ENCODE measurements around the gene CD82.

The CD82 gene

DNA sequence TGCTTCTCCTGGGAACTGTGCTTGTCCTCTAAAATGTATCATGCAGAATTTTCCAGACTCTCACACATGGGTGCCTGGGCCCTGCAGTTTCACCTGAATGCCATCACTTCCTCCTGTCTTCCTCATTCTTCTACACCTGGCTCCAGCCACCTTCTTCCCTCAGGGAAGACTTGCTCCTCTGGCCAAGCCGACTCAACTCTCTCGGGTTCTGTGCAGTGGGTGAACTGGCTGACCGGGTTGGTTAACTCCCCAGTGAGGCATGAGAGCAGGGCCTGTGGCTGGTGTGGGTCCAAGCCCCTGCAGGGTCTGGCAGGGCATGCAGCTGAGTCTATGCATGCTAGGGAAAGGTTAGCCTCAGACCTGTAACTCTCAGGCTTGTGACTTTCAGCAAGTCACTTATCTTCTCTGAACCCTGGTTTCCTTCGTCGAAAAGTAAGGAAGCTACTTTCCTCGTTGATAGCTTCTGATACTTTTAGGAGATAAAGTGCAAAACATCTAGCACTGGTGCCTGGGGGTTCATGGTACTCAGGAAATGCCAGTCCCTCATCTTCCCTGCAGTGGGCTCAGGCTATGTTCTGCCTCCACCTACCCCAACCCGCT is 11.9 kb downstream of the CD82 start:
- DNase-seq (ENCODE audit: low read depth), result no peak

DNA sequence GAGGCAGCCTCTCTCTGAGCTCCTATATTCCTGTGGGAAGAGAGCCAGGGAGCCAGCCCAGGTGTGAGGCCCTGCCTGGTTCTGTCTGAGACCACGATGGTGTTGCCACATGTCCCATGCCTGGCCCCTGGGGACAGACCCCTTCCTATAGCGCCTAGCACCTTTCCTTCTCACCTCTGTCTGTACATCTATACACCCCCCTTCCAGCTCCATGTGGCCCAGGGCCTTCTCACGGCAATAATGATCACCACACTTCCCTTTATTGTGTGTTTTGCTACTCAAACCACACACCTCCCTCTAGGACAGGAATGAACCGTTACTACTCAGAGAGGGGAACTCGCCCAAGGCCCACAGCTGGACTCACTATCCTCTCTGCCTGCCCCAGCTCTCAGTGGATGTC is 12.8 kb downstream of the CD82 start:
- DNase-seq (ENCODE audit: low read depth), result no peak

DNA sequence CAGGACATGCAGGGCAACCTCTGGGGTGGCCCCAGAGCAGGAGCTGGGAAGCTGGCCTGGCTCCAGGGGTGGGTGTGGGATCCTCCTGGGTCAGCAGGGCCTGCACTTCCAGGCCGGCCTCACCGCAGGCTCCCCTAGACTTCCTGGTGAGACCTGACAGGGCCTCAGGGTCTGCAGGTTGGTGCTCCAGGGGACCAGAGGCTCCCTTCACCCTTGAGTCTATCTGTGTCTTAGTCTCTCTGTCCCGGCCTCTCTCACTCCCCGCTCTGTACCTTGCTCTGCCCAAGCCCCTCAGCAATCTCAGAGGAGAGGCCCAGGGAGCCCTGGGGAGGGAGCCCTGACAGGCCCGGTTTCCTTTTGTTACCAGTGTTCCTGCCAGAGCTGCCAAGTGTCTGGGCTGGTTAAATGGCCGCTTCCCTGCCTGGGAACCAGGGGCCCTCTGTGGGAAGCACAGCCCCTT is 13.9 kb downstream of the CD82 start:
- DNase-seq (ENCODE audit: low read depth), result no peak

DNA sequence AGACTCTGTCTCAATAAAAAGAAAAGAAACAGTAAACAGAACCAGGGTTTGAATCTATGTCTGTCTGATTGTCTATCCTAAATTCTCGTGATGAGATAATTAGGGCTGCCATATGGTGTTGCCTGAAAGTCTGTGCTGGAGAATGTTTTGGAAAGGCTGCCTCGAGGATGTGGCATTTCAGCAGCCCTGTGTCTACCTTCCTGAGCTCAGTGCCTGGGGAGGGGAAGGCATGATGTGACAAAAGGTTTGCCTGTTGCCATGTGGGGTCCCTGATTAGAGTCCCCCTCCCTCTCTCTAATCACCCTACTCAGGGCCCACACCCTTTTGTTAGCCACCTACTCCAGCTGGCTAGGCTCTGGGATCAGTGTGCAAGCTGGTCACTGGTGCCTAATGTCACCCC is 15.2 kb downstream of the CD82 start:
- no peak for DNase-seq (ENCODE audit: low read depth)

DNA sequence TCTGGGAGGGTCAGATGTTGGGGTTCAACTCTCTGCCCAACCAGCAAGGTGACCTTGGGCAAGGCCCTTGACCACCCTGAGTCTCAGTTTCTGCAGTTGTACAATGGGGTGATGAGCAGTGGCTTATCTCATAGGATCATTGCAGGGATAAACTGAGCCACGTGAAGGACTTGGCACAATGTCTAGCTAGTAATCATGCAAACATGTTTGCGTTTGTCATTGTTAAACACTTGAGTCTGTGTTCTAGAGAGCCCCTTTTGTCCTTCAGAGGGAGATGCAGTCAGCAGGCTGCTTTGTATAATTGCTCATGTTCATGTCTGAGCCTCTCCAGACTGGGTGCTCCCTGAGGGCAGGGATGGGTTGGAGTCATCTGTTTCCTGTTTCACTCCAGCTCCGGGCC is 15.8 kb downstream of the CD82 start:
- no peak for DNase-seq (ENCODE audit: low read depth)

DNA sequence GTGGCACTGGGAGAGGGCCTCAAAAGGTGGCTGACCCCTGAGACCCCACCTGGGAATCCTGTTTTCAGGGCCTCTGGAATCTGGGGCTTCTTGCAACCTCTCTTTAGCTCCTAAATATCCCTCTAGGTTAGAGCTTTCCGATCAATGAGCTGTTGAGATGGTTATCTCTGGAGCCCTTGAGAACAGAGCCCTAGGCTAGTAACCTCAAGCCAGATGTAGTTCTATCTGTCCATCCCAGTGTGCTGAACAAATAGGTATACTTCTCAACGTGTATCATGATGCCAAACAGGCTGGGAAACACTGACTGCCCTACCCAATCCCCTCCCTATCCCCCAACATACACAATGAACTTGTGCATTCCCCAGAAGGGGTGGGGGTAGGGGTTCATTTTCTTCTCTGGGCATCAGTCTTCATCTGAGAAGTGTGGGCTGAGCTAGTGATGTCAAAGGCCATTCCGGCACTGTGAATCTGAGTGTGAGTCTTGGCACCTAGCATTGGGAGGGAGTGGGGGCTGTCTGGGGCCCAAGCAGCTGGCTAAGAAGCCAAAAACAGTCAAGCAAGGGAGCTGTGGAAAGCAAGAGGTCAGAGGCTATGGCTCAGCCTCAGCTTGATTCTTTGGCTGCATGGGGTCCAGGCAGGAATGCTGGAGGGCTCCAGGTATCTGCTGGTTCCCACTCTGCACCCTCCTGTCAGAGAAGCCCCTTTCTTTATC is 17.3 kb downstream of the CD82 start:
- DNase-seq (ENCODE audit: low read depth), result no peak

DNA sequence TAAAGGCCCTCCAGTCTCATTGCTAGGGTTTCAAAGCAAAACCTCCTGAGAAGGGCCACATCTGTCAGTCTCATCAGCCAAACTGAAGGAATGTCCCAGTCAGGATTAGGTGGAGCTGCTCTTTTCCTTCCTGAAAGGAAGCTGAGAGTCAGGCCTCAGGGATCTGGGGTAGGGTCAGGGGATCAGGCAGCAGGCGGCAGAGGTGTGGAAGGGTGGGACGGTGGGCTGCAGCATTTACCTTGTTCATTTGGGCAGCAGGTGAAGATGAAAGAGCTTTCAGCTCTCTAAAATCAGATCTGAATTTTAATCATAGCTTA is 17.8 kb downstream of the CD82 start:
- no peak for DNase-seq (ENCODE audit: low read depth)

DNA sequence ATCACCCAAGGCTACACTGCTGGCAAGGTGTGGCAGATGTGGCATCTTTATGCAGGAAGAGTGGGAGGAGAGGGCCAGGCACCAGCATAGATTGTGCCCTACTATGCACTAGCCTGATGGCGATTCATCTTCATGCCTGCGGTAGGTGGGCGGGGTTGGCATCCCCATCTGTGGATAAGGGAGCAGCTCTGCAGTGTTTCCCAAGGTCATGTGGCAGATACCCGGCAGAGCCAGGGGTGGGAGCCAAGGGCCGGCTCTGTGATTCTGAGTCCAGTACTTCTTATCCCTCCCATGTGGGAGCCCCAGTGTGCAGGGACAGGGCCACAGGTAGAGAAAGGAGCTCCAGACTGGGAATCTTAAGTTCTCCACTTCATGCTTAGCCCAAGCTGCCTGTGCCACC is 20.0 kb downstream of the CD82 start:
- no peak for DNase-seq (ENCODE audit: low read depth)

DNA sequence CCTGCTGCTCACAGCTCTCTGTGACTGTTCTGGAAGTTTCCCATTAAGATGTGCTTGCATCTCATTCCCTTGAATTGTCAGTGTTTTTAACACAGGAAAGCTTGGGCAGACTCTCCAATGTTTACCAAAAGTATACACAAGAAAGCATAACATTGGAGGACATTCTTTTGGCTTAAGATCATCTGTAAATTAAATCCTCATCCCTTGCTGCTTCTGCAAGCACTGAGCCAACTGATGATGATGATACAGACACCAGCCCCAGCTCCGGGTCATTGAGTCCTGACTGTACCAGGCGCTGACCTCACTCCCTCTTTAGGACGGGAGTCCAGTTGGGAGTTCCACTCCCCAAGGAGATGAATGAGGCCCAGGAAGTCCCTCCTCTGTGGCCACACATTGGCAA is 23.8 kb downstream of the CD82 start:
- peak; percentile 50 for DNase-seq (ENCODE audit: low read depth)

DNA sequence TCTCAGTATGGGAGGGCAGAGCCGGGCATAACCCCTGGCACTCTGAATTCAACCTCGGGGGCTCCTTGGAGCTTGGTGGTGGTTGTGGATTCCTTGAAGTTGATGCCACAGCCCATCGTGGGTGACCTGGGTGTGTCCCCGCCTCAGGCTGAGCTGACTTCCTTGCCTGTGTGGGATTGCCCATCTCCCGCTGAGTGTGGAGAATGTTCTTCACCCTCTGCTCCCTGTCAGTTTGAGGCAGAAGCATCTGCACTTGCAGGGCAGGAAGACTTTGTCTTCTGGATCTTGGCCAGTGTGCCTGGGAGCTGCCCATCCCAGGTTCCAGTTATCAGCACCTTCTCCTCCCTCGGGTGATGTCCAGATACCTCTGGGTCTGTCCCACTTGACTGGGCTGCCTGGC is 25.3 kb downstream of the CD82 start:
- DNase-seq (ENCODE audit: low read depth), result no peak

DNA sequence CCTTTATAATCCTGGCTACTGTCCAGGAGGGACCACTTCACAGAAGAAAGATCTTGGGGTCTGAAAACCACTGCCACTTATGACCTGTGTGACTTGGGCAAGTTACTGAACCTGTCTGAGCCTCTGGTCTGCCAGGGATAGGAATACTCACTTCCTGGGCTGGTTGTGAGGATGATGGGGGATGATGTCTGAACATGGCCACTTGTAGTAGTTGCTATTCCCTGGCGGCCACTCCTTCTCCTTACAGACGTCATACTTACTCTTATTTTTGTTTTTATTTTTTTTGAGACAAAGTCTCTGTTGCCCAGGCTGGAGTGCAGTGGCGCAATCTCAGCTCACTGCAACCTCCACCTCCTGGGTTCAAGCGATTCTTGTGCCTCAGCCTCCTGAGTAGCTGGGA is 26.1 kb downstream of the CD82 start:
- no peak for DNase-seq (ENCODE audit: low read depth)

DNA sequence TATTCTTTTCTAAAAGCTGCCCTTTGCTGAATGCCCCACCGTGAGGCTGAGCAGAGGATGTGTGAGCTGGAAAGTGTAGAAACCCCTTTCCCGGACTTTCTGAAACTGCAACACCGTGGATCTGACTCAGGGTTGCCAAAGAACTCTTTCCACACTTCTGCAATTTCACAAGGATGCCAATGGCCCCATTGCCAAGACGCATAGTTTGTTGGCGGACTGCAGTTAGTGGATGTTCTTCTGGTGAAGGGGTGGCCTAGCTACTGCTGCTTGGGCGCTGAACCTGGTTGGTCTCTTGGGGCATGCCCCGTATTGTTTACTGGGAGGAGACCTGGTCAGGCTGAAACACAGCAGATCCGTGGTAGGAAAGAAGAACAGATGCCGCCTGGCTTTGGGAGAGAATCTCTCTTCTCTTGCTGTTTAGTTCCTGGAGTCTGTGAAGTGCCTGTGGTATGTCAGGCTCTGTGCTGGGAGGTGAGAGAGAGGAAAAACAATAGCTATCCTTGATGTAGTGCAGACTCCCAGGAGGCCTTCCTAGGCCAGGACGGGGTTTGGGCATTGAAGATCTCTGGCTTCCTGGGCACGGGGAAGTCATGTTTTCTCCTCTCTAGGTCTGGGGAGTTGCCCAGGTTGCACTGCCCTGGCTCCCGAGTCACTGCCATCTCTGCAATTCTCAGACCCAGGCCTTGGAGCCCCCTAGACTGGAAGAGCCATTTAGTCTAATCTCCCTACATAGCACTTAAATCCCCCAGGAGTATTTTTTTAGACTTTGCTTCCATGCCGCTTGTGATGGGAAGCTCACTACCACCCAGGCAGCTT is 26.9 kb downstream of the CD82 start:
- peak; percentile 54 for DNase-seq (ENCODE audit: low read depth)

DNA sequence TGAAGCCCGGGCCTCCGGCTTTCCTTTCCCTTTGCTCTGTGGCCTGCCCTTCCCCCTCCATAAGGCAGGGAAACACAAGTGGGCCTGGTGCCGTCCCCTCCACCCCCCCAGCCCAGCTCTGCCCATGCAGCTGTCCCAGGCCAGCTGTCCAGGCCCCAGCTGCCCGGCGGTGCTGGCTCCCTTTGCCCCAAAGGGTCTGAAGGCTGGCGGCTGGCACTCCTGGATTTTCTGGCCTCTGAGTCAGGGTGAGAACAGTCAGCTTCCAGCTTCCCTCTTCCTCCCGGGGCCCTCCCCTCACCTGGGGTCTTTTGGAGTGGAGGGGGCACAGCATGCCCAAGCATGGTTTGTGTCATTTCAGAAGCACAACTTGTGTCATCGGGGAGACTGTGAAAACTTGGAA is 27.8 kb downstream of the CD82 start:
- DNase-seq (ENCODE audit: low read depth), result no peak

DNA sequence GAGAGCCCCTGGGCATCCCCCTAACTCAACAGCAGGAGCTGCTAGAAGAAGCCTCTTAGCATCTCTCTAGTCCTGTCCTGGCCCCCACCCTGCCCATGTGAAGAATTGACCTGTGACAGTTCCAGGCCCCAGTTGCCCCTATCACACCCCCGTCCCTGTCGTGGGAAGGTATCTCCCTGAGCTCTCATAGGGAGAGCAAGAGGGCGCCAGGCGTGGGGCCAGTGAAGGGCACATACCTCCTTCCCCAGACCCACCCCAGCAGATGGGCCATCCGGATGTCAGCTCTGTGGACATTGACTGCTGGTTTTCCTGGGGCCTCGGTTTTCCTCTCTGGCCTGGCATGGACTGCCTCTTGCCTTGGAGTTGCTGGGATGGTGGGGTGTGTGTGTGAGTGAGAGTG is 29.5 kb downstream of the CD82 start:
- DNase-seq (ENCODE audit: low read depth), result no peak

DNA sequence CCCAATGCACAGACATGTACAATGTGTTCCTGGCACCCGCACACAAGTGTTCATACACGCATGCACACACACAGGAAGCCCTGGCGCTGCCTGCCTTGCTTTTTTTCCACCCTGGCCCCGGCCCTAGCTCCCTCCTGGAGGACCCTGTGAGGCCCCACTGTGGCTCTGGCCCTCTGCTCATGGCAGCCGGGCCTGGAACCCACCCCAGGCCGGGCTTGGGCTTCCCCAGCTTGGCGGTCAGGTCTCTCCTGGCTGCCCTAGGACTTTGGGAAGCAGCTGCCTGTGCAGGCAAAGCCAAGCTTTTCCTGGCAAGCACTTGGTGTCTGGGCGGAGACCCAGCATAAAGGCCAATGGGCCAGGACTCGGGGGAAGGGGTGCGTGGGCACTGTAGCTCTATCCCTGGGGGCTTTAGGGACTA is 30.5 kb downstream of the CD82 start:
- DNase-seq (ENCODE audit: low read depth), result no peak

DNA sequence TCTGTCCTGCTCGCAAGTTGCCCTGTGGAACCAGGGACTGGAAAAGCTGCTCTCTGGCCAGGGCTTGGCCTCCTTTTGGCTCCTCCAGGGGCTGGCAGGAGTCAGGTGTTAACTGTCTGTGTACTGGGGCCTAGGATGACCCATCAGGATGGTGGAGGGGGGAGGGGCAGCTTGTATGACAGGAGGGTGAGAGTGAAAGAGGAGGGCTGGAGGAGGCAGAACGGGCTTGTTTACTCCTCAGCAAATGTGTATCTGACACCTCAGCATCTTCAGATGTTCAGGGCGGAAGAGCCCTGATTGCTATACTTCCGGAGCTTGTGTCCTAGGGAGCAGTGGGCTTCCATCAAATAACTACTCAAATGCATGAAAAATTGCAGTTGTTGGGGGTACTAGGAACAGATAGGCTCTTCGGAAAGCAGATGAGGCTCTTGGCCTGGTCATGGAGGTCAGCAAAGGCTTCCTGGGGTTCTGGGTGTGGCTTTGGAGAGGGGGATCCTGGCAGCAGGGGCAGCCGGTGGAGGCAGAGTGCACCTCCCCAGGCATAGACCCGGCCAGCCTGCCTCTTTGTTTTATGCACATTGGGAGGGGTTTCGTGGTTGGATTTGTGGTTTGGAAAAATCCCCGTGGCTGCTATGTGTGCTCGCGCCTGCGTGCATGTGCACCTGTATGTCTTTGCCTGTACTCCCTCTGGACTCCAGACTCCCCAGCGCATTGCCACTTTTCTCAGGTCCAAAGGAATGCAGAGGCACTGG is 31.2 kb downstream of the CD82 start:
- DNase-seq (ENCODE audit: low read depth), result no peak

DNA sequence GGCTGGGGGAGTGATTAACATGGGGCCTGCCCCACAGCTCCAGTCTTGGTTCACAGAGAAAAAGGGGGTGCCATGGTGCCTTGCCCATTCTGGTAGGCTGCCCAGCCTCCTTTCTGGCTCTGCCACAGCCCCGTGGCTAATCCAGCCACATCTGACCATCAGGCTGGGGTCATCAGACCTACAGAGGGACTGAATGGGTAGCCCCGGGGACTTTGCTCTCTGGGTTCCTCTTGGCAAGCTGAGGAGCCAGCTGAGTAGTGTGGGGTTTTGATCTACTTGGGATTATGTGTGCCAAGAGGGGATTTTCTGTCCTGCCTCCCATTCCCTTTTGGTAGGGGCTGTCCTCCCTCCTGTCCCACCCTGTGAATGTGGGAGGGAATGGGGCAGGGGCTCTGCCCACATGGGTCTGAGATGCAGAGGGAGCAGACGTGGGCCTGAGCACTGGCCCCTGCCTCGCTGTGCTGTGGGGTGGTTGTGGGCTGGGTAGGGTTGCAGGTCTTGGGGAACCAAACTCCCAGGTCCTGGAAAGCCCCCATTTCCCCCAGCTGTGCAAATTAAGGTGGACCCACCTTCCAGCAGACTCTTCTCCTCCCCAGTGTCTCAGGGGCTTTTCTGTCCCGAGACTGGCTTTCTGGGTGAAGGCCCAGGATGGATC is 32.0 kb downstream of the CD82 start:
- DNase-seq (ENCODE audit: low read depth), result no peak

DNA sequence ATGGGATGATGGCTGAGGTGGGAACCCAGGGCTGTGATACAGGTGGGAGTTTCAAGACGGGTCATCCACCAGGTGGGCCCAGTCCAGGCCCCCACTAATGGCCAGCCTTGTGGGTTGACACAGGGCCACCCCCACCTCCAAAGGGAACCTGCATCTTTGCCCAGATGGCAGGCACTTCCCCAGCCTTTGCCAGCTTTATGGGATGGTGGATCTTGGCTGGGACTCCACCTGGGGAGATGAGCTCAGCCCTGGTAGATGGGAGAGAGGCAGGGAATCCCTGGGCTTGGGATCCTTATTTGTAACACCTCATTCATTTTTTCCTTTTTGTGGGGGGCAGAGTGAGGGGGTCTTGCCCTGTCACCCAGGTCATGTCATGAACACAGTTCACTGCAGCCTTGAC is 33.4 kb downstream of the CD82 start:
- no peak for DNase-seq (ENCODE audit: low read depth)

DNA sequence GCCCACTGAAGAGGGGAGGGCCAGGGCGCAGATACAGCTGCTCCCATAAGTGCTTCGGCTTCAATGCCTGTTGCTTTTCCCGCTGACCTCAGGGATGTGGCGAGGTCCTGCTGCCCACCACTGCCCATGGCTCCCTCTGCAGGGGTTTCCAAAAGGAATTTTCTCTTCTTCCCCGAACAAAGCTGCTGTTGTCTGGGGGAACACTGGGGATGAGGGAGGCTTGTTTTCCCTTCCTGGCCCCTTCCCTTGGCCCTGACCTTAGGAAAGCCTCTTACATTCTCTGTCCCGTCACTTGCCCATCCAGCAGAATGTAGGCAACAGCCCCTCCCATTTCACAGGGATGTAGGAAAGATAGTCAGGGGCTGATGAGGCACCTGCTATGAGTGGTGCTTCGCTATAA is 34.8 kb downstream of the CD82 start:
- no peak for DNase-seq (ENCODE audit: low read depth)

DNA sequence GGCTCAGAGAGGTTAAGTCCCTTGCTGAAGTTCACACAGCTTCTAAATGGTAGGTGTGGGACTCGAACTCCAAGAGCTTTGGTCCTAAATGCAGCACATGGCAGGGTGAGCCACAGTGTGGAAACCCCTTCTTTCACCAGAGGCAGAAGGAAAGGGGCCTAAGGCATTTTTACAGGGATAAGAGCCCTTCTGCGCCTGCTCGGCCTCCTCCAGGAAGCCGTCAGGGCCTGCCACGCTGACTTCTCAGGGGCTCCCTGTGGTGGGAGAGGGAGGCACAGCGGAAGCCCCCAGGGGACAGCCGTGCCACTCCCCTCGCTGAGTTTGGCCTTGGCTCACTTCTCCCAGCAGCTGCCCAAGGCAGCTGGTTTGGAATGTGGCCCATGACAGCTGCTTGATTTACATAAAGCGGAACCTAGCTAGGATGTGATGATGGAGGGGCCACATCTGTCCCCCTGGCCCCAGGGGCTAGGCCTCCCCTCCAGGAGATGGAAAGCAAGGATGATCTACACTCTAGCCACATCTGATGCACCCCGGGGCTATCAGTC is 35.4 kb downstream of the CD82 start:
- DNase-seq (ENCODE audit: low read depth), result no peak

DNA sequence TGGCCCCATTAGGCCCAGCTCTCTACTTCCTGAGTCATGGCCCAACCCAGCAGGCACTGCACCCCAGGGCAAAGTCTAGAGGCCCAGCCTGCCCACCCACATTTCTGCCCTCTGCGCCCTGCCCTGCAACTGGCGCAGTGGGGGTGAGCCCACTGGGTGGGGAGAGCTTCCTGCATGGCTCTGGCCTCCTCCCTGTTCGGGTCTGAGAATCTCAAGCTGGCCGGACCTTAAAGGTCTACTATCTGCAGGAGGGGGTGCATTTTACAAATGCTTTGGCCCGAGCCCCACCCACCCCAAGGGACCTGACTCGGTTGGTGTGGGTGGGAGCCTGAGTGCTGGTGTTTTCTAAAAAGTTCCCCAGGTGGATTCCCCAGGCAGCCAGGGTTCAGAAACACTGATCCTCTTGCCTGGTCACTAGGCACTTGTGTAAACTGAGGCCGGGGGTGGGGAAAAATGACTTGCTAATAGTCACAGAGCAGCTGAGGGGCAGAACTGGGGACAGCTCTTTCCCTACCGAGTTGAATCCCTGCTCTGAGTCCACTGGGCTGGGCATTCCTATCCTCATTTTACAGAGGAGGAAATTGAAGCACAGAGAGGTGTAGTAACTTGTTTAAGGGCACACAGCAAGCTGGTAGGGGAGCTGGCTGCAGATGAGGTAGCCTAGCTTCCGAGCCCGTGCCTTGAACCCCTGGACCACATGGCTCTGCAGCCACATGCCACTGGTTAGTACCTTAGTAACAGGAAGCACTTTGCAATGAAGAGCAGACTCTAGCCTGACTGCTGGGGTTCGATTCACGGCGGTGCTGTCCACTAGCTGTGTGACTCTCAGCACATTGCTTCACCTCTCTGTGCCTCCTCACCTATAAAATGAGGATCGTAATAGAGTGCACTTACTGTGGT is 36.3 kb downstream of the CD82 start:
- DNase-seq (ENCODE audit: low read depth), result no peak

All from stromal cell of bone marrow (primary cell).